Suppressor macrophage (primary cell): ENCODE measurements around the gene IFT52.

Experiments used
- DNase-seq, 4 experiments: peaks; one replicate each; pipeline ENCODE4 v3.0.0-alpha.2; 2020 to 2022
- total RNA-seq, 17 experiments: gene quantifications; one replicate each; lab custom pipeline; 2026; ENCODE audit warnings: mixed read lengths in 6 of 17, inconsistent platforms in 3 of 17; lab: John Stamatoyannopoulos, UW

Gene IFT52, protein sequence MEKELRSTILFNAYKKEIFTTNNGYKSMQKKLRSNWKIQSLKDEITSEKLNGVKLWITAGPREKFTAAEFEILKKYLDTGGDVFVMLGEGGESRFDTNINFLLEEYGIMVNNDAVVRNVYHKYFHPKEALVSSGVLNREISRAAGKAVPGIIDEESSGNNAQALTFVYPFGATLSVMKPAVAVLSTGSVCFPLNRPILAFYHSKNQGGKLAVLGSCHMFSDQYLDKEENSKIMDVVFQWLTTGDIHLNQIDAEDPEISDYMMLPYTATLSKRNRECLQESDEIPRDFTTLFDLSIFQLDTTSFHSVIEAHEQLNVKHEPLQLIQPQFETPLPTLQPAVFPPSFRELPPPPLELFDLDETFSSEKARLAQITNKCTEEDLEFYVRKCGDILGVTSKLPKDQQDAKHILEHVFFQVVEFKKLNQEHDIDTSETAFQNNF
- 9.3 to 21.6 (median 16.7) reads per million in 17 experiments for total RNA-seq

DNA sequence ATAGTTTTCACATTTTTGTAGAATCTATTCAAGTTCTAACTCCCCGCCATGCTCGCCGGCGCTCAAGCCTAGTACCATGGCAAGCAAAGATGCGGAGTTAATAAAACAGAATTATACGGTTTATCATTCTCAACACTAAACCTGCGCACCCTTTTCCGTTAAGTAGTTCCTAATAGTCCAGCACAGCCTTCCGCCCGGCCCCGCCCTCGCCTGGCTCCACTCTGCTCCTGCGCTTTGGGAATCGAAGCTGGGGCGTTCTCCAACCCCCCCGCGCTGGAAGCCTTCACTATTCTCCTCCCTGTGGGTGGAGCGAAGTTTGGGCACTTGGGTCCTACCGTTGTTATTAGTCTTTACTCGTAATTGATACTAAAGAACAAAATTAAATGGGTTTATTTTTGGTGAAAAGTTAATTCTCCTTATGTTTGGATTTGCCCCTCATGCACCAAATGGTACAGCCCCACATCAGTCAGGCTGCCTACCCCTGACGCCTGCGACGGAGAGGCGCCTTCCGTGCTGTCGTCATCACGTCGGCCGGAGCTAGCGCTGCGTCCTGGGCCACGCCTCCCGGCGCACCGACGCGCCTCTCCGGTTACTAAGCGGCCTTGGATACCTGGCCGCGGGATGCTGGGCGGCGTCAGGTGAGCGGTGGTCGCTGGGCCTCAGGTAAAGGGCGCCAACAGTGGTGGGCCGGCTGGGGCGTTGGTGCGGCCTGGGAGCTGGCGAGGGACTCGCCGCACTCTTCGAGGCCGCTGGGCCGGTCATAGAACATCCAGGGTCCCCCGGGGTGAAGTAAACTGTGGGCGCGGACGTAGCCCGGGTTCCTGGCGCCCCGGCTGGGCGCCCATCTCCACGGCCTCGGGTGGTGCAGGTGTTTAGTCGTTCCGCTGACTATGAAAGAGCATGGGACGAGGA, at the start of gene IFT52:
Gene IFT52, plus strand, starts transcription at position 546 of the 912 bp plus-strand sequence. CDS start 3,762 bp downstream, outside the sequence.
- peak; percentile 90 to 96 (median 94) for DNase-seq

DNA sequence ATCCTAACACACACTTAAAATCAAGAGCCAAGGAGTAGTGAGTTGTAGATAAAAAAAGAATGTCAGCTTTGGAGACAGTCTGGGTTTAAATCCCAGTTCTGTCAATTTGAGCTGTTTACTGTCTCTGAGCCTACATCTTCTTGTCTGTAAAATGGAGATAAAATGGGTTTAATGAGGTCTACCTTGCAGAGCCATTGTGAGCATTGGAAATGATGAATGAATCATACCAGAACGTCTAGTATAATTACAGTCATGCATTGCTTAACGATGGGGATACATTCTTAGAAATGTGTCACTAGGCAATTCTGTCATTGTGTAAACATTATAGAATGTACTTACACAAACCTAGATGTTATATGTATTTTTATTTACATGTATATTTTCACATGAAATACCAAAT, 49.5 kb upstream of the IFT52 start:
- DNase-seq: no peak

DNA sequence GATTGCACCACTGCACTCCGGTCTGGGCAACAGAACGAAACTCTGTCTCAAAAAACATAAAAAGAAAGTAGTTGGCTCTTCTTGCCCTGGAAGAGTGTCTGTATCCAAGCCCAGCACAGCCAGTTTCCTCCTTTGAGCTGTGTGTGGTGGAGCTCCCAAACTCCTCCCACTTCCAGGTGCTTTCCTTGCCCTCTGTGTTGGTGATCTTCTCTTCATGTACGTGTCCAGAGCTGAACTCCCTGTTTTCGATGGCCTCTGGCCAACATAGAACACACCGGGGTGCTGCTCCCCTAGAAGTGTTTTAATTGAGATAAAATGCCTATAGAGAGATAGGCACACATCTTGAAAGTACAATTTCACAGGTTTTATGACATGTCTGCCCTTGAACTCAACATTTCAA, 48.6 kb upstream of the IFT52 start:
- no peak for DNase-seq

DNA sequence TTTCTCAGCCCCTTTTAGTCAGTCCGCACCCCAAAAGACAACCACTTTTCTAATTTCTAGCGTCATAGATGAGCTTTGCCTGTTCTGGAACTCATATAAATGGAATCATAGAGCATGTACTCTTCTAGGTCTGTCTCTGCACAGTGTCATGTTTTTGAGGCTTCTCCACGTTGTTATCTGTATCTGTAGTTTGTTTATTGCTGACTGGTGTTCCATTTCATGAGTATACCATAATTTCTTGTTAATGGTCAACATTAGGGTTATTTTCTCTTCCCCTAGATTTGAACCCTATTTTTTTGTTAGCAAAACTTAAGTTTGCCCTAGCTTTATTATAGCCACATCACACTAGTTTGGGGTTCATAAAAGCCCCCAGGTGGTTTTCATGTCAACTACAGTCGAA, 48.1 kb upstream of the IFT52 start:
- no peak for DNase-seq

DNA sequence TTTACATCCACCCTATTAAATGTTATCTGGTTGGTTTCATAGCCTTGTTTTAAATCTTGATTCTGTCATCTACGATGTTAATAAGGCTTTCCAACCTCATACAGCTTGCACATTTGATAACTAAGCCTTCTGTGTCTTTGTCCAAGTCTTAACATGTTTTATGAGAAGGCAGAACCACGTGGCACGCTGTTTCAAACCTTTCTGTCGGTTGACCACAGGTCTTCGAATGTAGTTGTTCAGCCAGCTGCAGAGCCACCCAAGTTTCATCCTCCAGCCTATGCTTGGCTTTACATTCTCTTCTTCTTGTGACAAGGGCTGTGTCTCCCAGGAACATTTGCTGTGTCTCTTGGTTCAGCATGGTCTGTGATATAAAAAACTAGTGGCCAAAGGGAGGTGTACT, 47.6 kb upstream of the IFT52 start:
- no peak for DNase-seq

DNA sequence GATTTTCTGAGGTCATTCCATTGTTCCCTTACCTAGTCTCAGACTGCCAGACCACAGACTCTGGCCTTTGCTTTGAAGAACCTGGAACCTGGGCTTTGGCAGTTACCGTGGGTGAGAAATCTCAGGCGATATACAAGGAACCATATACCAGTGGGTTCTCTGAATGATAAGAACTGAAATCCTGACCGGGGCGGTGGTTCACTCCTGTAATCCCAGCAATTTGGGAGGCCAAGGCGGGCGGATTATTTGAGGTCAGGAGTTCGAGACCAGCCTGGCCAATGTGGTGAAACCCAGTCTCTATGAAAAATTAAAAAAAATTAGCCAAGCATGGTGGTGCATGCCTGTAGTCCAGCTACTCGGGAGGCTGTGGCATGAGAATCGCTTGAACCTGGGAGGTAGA, 46.2 kb upstream of the IFT52 start:
- no peak for DNase-seq

DNA sequence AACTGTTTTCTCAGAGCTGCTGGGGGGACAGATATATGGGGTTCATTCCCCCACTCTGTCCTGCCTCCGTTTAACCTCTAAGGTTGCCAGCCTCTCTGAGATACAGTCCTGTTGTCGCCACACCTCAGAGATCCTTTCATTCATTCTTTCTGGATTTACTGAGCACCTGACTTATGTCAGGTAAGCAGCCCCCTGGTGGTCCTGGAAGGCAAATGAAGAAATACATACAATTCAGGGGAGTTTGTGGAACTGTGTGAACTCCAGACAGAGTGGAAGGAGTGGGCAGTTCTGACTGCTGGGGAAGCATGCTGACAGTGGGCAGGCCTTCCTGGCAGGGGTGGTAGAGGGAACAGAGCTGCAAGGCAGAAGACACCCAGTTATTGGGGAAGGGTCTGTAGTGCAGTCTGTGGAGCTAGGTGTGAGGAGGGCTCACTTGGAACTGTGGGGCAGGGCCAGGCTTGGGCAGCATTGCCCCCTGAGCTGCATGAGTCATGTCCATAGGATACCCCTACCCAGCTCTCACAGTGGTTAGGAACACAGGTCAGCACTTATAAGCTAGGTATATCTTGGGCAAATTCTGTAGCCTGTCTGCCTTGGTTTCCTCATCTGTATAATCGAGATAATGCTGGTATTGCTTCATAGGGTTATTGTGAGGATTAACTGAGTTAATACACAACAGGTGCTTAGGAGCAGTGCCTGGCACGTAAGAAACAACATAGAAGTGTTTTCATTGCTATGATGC, 44.7 kb upstream of the IFT52 start:
- peak in 1 of 4 experiments; percentile 27 for DNase-seq

DNA sequence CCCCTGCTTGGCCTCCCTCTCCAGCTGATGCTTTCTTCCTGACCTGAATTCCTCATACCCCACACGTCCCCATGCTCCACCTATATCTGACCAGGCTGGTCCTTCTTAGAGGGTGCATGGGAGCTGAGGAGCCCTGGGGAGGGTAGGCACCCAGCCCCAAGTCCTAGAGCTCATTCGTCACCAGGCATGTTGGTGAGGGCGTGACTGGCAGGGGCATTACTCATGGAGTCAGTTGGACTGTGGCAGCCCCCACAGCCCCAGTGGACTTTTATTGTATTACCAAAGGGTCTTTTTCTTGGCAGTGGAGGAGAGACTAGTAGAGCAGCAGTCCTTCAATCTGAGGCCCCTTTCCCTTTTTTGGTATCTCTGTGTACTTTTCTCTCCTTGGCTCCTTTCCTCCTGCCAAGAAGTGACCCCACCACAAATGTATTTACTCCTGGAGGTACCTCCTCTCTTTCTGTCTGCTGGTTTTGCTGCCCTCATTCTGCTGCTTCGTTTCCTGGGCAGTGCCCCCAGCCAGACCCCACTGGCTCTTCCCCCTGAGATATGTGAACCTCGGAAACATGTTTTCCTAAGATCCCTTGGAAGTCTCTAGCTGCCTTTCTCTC, 42.4 kb upstream of the IFT52 start:
- no peak for DNase-seq

DNA sequence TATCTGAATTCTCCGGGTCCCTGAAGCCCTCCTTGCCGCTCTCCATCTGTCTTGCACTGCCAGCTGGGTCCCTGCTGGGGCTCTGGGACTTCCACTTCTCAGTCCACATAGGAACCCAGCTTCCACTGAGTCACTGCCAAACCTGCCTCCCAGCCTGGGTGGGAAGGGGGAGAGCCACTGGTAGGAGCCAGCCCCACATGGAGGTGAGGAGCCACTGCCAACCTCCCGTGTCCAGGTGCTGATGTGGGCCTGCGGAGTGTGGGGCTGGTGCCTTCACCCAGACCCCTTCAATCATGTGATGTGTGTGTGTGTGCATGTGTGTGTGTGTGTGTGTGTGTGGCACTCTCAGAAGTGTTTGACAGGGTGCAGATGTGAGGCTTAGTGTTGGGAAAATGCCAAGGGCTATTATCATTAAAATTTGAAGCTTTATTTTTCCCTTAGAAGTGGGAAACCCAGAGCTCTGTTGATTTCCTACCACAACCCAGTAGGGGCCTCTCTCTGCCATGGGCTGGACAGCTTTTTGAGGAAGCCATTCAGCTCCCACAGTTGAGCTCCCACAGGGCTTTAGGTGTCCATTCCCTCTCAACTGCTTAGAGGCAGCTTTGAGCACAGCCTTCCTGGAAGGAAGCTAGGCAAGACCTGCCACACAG, 41.2 kb upstream of the IFT52 start:
- DNase-seq: no peak

DNA sequence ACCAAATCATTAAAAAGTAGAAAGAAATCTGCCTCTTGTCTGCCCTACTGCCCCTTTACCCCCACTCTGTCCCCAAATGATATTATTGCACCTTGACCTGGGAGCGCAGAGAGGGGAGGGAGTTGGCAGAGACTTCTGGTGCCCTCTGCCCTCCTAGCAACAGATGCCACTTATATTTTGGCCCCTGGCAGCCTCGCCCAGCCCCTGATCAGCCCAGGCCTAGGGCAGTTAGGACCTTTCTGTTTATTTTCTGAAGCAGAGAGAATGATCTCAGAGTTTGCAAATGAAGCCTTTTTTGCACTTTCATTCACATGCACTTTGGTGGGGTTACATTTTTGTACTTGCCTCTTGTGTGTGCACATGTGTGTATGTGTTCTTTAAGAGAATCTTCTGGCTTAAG, 40.3 kb upstream of the IFT52 start:
- no peak for DNase-seq

DNA sequence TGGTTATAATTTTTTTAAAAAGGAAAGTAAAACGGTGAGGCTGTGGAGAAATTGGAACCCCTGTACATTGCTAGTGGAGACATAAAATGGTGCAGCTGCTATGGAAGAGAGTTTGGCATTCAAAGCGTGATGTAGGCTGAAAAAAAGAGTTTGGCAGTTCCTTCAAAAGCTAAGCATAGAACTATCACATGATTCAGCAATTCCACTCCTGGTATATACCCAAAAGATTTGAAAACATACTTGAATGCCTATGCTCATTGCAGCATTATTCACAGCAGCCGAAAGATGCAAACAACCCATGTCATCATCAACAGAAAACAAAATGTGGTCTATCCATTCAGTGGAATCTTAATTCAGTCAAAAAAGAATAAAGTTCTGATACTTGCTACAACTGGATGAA, 36.4 kb upstream of the IFT52 start:
- peak in 1 of 4 experiments; percentile 4 for DNase-seq

DNA sequence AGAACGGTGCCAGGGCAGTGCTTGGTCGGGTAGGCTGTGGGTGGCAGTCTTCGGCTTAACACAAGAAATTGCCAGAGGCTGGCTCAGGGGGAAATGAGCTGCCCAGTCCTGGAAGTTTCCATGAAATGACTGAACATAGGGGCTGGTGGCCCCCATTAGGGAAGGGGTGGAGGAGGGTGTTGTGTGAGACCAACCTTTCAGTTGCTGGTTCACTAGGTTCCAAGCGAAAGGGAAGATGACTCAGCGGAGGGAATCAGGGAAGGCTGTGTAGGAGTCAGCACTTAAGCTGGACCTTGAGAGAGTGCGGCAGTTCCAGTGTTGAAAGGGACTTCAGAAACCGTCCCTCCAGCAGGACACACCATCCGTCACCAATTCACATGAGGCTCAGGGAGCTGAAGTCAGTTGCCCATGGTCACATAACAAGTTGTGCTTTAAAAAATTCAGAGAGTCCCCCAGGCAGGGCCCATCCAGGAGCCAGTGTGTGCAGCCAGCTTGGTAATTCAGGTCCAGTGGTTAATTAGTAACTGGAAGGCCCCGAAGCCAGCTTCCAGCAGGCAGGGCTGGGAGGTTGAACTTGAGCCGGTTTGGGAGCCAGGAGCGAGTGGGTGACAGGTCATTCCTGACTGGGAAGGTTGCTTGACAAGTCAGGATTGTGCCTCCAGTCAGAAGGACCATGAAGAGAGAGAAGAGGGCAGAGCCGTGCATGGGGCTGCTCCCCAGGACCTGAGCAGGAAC, 32.2 kb upstream of the IFT52 start, which contains the start of gene SGK2:
Gene SGK2, plus strand, starts transcription at position 616 of the 735 bp plus-strand sequence. CDS start 7,469 bp downstream, outside the sequence.
- peak; percentile 5 to 34 (median 24) for DNase-seq

DNA sequence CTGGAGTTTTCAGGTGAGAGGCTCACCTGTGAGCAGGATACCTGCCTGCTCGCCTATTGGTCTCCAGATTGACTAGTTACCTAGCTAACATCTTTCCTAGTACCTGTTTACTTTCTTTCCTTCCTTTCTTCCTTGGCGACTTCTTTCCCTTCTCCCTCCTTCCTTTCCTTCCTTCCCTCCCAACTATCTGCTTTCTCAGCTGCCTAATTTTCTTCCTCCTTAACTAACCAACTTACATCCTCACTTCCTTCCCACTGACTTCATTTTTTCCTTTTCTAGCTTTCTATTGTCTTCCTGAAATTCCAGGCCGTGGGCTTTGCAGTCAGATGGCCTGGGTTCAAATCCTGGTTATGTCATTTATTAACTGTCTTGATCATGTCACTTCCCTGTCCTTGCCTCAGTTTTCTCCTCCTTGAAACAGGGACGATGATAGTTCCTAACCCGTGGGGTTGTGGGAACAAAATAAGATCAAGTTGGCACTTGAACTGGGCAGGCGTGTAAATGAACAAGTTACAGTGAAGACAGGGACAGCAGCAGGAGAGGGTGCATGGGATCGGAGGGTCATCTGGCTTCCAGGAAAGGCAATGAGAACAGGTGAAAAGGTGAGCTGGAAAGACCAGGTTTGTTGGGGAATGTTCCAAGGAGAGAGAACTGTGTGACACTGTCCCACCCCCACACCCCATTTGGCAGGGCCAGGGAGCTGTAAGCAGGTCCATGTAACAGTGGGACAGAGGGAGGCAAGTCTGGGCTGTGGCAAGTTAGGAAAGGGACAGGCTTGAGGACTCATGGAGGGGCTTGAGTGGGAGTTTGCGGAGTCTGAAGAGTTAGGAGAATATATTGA, 31.4 kb upstream of the IFT52 start:
- no peak for DNase-seq

DNA sequence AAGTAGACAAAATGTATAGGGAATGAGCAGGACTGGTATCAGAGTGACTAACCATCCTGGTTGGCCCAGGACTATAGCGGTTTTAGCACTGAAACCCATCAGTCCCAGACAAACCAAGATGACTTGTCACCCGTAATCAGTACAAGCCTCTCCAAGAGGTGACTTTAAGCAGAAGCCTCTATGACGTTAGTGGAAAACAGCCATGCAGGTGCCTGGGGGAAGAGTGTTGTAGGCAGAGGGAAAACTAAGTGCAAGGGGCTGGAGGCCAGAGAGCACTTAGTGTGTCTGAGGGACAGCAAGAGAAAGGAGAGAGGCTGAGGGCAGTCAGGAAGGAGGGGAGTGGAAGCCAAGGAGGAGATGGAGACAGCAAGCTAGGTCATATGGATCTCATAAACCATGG, 29.8 kb upstream of the IFT52 start:
- DNase-seq: no peak

DNA sequence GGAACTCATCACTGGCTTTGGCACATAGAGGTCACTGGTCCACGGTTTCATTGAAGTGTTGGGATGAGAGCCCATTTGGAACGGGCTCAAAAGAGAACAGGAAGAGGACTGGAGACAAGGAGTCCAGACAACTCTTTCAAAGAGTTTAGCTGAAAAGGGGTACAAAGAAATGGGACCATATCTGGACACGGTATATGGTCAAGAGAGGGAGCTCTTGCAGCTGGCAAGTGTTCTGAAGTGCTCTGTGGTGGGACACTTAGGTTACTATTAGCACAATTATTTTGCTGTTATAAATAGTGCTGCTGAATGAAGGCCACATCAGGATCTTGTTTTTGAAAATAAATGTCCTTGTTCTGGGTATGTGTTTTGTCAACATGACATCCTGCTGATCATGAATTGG, 27.3 kb upstream of the IFT52 start:
- no peak for DNase-seq

DNA sequence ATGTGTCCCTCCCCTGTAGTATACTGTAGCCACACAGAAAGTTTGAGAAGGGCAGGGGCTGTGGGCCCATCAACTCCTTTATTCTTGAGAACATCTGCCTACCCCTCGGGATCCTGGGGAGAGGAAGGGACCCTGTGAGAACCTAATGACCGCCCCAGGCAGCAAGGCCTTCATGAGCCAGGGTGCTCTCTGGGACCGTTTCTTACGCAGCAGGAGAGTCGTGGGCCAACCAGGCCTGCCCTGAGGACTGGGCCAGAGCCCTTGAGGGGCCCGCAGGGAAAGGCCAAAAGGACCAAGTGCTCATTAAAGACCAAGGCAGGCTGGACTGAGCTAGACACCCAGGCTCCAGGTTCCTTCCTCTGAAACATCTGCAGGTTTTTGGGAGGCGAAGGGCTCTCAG, 26.7 kb upstream of the IFT52 start:
- no peak for DNase-seq

DNA sequence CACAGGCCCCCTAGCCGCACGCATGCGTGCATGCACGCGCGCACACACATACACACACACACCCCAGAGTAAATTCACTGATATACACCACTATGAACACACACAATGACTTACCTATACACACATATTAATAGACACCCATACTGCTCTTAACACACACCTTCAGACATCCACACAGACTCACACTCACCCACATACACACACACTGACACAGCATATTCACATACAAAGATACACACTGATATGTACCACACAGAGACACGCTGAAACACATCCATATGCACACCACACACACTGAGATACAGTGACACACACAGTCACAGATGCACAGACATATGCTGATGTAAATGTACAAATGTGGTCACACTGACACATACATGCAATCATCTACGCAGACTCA, 26.3 kb upstream of the IFT52 start:
- no peak for DNase-seq

DNA sequence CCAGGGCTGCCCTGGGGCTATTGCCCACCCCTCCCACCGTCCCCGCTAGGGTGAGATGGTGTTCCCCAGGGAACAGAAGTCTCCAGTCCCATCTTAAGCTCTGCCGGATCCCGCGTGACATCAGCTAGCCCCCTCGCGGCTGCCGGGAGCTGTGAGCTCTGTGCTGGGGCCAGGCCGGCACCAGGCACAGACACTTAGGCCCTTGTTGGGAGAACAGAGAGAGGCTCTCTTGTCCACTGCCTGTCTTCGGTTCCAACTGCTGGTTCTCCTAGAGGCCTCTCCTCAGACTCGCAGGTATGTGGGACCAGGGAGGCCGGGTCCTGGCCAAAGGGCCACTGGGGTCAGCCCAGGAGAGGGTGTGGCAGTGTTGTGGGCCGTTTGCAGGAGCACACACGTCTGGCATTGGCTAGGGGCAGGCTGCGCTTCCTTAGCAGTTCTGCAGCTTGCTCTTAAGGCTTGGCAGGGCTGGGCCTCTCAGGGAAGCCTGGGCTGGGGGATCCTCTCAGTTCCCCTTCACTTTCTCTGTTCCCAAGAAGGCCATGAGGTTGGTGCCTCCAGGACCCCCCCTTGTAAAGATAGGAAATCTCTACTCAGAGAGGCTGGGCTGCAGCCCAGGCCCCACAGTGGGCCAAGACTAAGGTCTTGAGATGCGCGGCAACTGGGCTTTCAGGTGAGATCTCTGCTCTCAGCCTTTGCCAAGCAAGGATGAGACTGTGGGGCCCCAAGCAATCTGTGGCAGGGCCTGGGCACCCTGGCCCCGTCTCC, 25.6 kb upstream of the IFT52 start:
- DNase-seq: no peak

DNA sequence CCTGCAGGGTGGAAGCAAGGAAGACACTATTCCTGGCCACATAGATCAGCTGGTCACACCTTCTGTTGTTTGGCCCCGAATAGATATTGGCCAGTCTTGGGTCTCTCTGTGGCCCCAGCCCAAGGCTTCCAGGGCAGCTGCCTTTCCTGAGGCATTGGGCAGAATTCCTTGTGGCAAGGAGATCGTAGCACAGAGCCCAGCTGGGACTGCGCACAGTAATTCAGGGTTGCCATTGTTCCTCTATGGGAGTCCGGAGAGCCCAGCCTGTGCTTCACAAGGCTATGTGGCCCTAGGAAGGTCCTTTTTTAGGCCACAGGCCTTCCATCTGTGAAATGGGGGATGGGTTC, 25.0 kb upstream of the IFT52 start:
- no peak for DNase-seq
